ENCODE results near the gene IRF3.

DNA sequence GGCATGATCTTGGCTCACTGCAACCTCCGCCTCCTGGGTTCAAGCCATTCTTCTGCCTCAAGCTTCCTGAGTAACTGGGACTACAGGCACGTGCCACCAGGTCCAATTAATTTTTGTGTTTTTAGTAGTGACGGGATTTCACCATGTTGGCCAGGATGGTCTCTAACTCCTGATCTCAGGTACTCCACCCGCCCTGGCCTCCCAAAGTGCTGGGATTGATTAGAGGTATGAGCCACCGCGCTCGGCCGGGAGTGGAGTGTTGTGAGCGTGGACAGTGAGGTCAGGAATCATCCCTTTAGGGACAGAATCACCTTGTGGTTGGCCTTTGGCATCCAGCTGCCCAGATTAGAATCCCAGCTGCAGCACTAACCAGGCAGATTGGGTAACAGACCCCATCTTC, 36.0 kb downstream of the IRF3 start:
- TF ChIP-seq POLR2A (IDR thresholded peaks at IDR 0.05) = no peak
- TF ChIP-seq, protein P1, sequence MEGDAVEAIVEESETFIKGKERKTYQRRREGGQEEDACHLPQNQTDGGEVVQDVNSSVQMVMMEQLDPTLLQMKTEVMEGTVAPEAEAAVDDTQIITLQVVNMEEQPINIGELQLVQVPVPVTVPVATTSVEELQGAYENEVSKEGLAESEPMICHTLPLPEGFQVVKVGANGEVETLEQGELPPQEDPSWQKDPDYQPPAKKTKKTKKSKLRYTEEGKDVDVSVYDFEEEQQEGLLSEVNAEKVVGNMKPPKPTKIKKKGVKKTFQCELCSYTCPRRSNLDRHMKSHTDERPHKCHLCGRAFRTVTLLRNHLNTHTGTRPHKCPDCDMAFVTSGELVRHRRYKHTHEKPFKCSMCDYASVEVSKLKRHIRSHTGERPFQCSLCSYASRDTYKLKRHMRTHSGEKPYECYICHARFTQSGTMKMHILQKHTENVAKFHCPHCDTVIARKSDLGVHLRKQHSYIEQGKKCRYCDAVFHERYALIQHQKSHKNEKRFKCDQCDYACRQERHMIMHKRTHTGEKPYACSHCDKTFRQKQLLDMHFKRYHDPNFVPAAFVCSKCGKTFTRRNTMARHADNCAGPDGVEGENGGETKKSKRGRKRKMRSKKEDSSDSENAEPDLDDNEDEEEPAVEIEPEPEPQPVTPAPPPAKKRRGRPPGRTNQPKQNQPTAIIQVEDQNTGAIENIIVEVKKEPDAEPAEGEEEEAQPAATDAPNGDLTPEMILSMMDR (IDR thresholded peaks at IDR 0.05) = no peak
- no peak for TF ChIP-seq POLR2AphosphoS5 (IDR thresholded peaks at IDR 0.05)
